Activated CD4-positive, alpha-beta T cell treated with anti-CD3 and anti-CD28 coated beads for 36 hours (primary cell): Measurements from ENCODE around the gene HPRT1. TPM values are rescaled to one million over a fixed set of nuclear protein-coding genes. Genes with fewer than 3 reads are reported as not detected.

Source experiments
- ATAC-seq: fragments of 200-7000 bp; cut with Tn5 transposase; one replicate; pipeline ENCODE4 v1.10.0; 2021; ENCODE audit warnings: mild to moderate bottlenecking, moderate library complexity
- CTCF ChIA-PET: fragments of 350-600 bp; sonication (Branson Sonifier 250); formaldehyde crosslinking; loops from one replicate; lab custom pipeline; 2021; ENCODE audit warnings: antibody characterized with exemption; lab: Charles Lee
- POLR2A ChIA-PET: fragments of 350-600 bp; sonication (Branson Sonifier 250); formaldehyde crosslinking; loops from one replicate; lab custom pipeline; 2021; ENCODE audit warnings: antibody characterized with exemption, inconsistent platforms; lab: Charles Lee
- DNase-seq: peaks from one replicate; pipeline ENCODE4 v3.0.0-alpha.2; 2020
- H3K27ac Mint-ChIP-seq: one replicate; pipeline ENCODE4 v1.8.0; 2021; ENCODE audit warnings: mixed read lengths
- H3K27me3 Mint-ChIP-seq: one replicate; pipeline ENCODE4 v1.8.0; 2021; ENCODE audit warnings: mixed read lengths
- H3K36me3 Mint-ChIP-seq: one replicate; pipeline ENCODE4 v1.8.0; 2021; ENCODE audit warnings: low read depth, mixed read lengths
- H3K4me1 Mint-ChIP-seq: one replicate; pipeline ENCODE4 v1.8.0; 2021; ENCODE audit warnings: mixed read lengths
- H3K4me3 Mint-ChIP-seq: one replicate; pipeline ENCODE4 v1.8.0; 2021; ENCODE audit warnings: mild to moderate bottlenecking, moderate library complexity, mixed read lengths
- H3K9me3 Mint-ChIP-seq: one replicate; pipeline ENCODE4 v1.8.0; 2021; ENCODE audit warnings: low read depth, mixed read lengths
- intact Hi-C, 2 experiments: fragments of 100-400 bp; cut with DNase I in 1 of 2; cut with micrococcal nuclease in 1 of 2; formaldehyde crosslinking; loops; one replicate each; pipeline versions ENCODE4 v1.14.2 to v1.15.1; 2022 to 2024; cut with DNase I, micrococcal nuclease
- total RNA-seq, 2 experiments: library from RNA; stranded (reverse); gene quantifications; one replicate each; pipeline ENCODE4 v1.2.3, GENCODE V29; 2021

The HPRT1 gene
- total RNA-seq, 2 experiments from 2014 or later: 78.0 to 126 TPM

GRCh38 chrX:134476284-134476683 is 16.3 kb downstream of the HPRT1 start:
- H3K4me3 Mint-ChIP-seq: no peak overlapping the region
- intact Hi-C loops: no loop called here
- no peaks in the 10 kb centered on the region for H3K27me3 Mint-ChIP-seq
- ATAC-seq (no peak), DNase-seq (no peak)
- POLR2A ChIA-PET: no interaction called here
- H3K9me3 Mint-ChIP-seq: no peaks in the 10 kb centered on the region
- peaks cover 14% of the 10 kb centered on the region for H3K36me3 Mint-ChIP-seq
- no peaks in the 10 kb centered on the region for H3K4me1 Mint-ChIP-seq
- no peak overlapping the region for H3K27ac Mint-ChIP-seq
- CTCF ChIA-PET: no interaction called here

GRCh38 chrX:134478374-134478773 is 18.4 kb downstream of the HPRT1 start:
- intact Hi-C loops: no loop called here
- Mint-ChIP-seq H3K36me3 (peaks cover 15% of the 10 kb centered on the region), H3K27ac (no peak overlapping the region), H3K27me3 (no peaks in the 10 kb centered on the region), H3K4me3 (no peak overlapping the region), H3K4me1 (no peaks in the 10 kb centered on the region), H3K9me3 (no peaks in the 10 kb centered on the region)
- ChIA-PET CTCF (no interaction called here), POLR2A (no interaction called here)
- DNase-seq (no peak), ATAC-seq (no peak)

DNA sequence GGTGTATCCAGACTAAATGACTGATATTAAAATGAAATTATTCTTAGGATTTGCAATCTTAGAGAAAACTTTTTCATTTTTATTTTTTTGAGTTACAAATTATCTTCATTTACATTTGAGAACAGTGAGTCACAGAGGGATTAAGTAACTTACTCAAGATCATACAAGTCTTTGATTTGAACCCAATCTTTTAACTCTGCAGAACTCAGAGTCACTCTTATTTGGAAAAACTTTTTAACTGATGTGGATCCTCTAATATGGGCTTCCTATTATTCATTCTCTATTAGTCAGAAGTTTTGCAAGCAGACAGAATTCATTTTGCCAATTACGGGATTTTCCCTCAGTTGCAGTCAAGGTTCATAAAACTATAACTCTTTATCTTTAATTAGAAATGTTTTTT is 20.1 kb downstream of the HPRT1 start:
- no peak overlapping the region for H3K27ac Mint-ChIP-seq
- H3K9me3 Mint-ChIP-seq: no peaks in the 10 kb centered on the region
- peaks cover 18% of the 10 kb centered on the region for H3K36me3 Mint-ChIP-seq
- ChIA-PET CTCF (no interaction called here), POLR2A (no interaction called here)
- no peak for ATAC-seq
- H3K4me3 Mint-ChIP-seq: no peak overlapping the region
- no peak for DNase-seq
- no peaks in the 10 kb centered on the region for H3K27me3 Mint-ChIP-seq
- no peaks in the 10 kb centered on the region for H3K4me1 Mint-ChIP-seq
- intact Hi-C loops: loop anchor here (5.0 kb wide), 4 partner anchors 282 to 522 kb away; no protein-coding TSS in a partner anchor

GRCh38 chrX:134481339-134481738 is 21.4 kb downstream of the HPRT1 start:
- H3K4me1 Mint-ChIP-seq: no peaks in the 10 kb centered on the region
- ATAC-seq: no peak
- H3K36me3 Mint-ChIP-seq: peaks cover 17% of the 10 kb centered on the region
- no peaks in the 10 kb centered on the region for H3K27me3 Mint-ChIP-seq
- ChIA-PET POLR2A (no interaction called here), CTCF (interaction anchor here (0.6 kb wide), 1 partner anchor 314 kb away, joined by 3 read pairs; no protein-coding TSS in a partner anchor)
- H3K9me3 Mint-ChIP-seq: no peaks in the 10 kb centered on the region
- no peak overlapping the region for H3K27ac Mint-ChIP-seq
- H3K4me3 Mint-ChIP-seq: no peak overlapping the region
- intact Hi-C loops: loop anchor here (5.0 kb wide), 4 partner anchors 281 to 521 kb away; no protein-coding TSS in a partner anchor
- DNase-seq: no peak

- DNase-seq (no peak), ATAC-seq (no peak)
- no peaks in the 10 kb centered on the region for H3K9me3 Mint-ChIP-seq
- CTCF ChIA-PET: interaction anchor here (0.7 kb wide), 1 partner anchor 45 kb away, joined by 3 read pairs; no protein-coding TSS in a partner anchor
- POLR2A ChIA-PET: no interaction called here
- intact Hi-C loops: loop anchor here (5.0 kb wide), 4 partner anchors 280 to 520 kb away; no protein-coding TSS in a partner anchor
- no peak overlapping the region for H3K27ac Mint-ChIP-seq
- H3K4me1 Mint-ChIP-seq: no peaks in the 10 kb centered on the region
- H3K27me3 Mint-ChIP-seq: no peaks in the 10 kb centered on the region
- no peak overlapping the region for H3K4me3 Mint-ChIP-seq
- peaks cover 21% of the 10 kb centered on the region for H3K36me3 Mint-ChIP-seq
Observed at GRCh38 chrX:134482371-134482770, 22.4 kb downstream of the HPRT1 start.

GRCh38 chrX:134484039-134484438 is 24.1 kb downstream of the HPRT1 start:
- ChIA-PET CTCF (interaction anchor here (0.7 to 1.9 kb wide), 8 partner anchors 9 to 280 kb away, joined by 3 to 16 read pairs (median 4); no protein-coding TSS in a partner anchor), POLR2A (no interaction called here)
- Mint-ChIP-seq H3K9me3 (no peaks in the 10 kb centered on the region), H3K4me1 (no peaks in the 10 kb centered on the region), H3K27ac (no peak overlapping the region), H3K27me3 (no peaks in the 10 kb centered on the region), H3K36me3 (peaks cover 15% of the 10 kb centered on the region), H3K4me3 (no peak overlapping the region)
- no peak for ATAC-seq
- intact Hi-C loops: loop anchor here (5.0 kb wide), 4 partner anchors 278 to 518 kb away; no protein-coding TSS in a partner anchor
- no peak for DNase-seq

- H3K27me3 Mint-ChIP-seq: no peaks in the 10 kb centered on the region
- no peak overlapping the region for H3K27ac Mint-ChIP-seq
- peaks cover 31% of the 10 kb centered on the region for H3K36me3 Mint-ChIP-seq
- ATAC-seq (no peak), DNase-seq (no peak)
- intact Hi-C loops: no loop called here
- no peaks in the 10 kb centered on the region for H3K4me1 Mint-ChIP-seq
- ChIA-PET CTCF (interaction anchor here (2.7 kb wide), 1 partner anchor 18 kb away, joined by 9 read pairs; no protein-coding TSS in a partner anchor), POLR2A (interaction anchor here (0.5 kb wide), 1 partner anchor 78 kb away, joined by 11 read pairs; no protein-coding TSS in a partner anchor)
- no peaks in the 10 kb centered on the region for H3K9me3 Mint-ChIP-seq
- no peak overlapping the region for H3K4me3 Mint-ChIP-seq
Observed at GRCh38 chrX:134501941-134502340, 42.0 kb downstream of the HPRT1 start.

GRCh38 chrX:134502686-134503085 is 42.7 kb downstream of the HPRT1 start:
- DNase-seq (no peak), ATAC-seq (no peak)
- no peak overlapping the region for H3K27ac Mint-ChIP-seq
- H3K36me3 Mint-ChIP-seq: peaks cover 31% of the 10 kb centered on the region
- no peaks in the 10 kb centered on the region for H3K9me3 Mint-ChIP-seq
- ChIA-PET POLR2A (no interaction called here), CTCF (interaction anchor here (0.6 to 2.7 kb wide), 2 partner anchors 10 to 19 kb away, joined by 3 to 9 read pairs; no protein-coding TSS in a partner anchor)
- H3K4me1 Mint-ChIP-seq: no peaks in the 10 kb centered on the region
- no peaks in the 10 kb centered on the region for H3K27me3 Mint-ChIP-seq
- intact Hi-C loops: no loop called here
- no peak overlapping the region for H3K4me3 Mint-ChIP-seq

DNA sequence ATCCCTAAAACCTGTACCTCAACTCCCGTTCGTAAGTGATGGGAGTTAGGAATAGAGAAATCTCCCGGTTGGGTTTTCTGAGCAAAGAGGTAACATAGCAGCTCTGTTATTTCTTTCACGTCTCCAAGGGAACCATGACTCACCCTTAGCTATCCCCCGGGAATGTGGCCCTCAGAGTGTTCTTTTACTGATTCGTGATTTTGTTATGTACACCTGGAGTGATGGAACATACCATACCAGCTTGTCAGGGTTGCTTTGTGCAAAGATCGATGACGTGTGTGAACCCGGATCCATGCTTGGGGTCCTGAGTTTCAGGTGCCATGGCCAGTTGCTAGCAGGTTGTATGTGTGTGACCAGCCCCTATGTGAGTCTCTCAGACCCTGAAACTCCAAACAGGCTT is 52.6 kb downstream of the HPRT1 start:
- DNase-seq (no peak), ATAC-seq (no peak)
- POLR2A ChIA-PET: no interaction called here
- CTCF ChIA-PET: no interaction called here
- H3K4me3 Mint-ChIP-seq: no peak overlapping the region
- no peaks in the 10 kb centered on the region for H3K9me3 Mint-ChIP-seq
- intact Hi-C loops: no loop called here
- peaks cover 14% of the 10 kb centered on the region for H3K36me3 Mint-ChIP-seq
- H3K27ac Mint-ChIP-seq: no peak overlapping the region
- H3K4me1 Mint-ChIP-seq: no peaks in the 10 kb centered on the region
- no peaks in the 10 kb centered on the region for H3K27me3 Mint-ChIP-seq

- CTCF ChIA-PET: no interaction called here
- intact Hi-C loops: no loop called here
- no peaks in the 10 kb centered on the region for H3K9me3 Mint-ChIP-seq
- peaks cover 15% of the 10 kb centered on the region for H3K36me3 Mint-ChIP-seq
- no peaks in the 10 kb centered on the region for H3K27me3 Mint-ChIP-seq
- H3K4me1 Mint-ChIP-seq: no peaks in the 10 kb centered on the region
- POLR2A ChIA-PET: no interaction called here
- H3K4me3 Mint-ChIP-seq: no peak overlapping the region
- DNase-seq: no peak
- H3K27ac Mint-ChIP-seq: no peak overlapping the region
- ATAC-seq: no peak
Observed at GRCh38 chrX:134513091-134513490, 53.1 kb downstream of the HPRT1 start.

- intact Hi-C loops: no loop called here
- ATAC-seq (no peak), DNase-seq (no peak)
- H3K4me3 Mint-ChIP-seq: no peak overlapping the region
- H3K36me3 Mint-ChIP-seq: peaks cover 3% of the 10 kb centered on the region
- CTCF ChIA-PET: interaction anchor here (0.8 to 1.3 kb wide), 4 partner anchors 15 to 262 kb away, joined by 3 to 5 read pairs (median 4); no protein-coding TSS in a partner anchor
- H3K4me1 Mint-ChIP-seq: peaks cover 4% of the 10 kb centered on the region
- H3K9me3 Mint-ChIP-seq: no peaks in the 10 kb centered on the region
- H3K27ac Mint-ChIP-seq: no peak overlapping the region
- H3K27me3 Mint-ChIP-seq: no peaks in the 10 kb centered on the region
- POLR2A ChIA-PET: interaction anchor here (0.6 kb wide), 1 partner anchor 537 kb away, joined by 3 read pairs; no protein-coding TSS in a partner anchor
Observed at GRCh38 chrX:134520860-134521390, 61.0 kb downstream of the HPRT1 start.

DNA sequence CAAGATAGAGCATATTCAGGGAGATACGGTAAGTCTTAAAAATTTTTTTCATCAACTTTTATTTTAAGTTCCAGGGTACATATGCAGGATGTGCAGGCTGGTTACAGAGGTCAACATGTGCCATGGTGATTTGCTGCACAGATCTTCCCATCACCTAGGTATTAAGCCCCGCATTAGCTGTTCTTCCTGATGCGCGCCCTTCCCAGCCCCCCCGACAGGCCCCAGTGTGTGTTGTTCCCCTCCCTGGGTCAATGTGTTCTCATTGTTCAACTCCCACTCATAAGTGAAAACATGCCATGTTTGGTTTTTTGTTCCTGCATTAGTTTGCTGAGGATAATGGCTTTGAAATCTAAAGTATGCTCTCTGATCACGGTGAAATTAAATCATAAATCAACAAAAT is 64.2 kb downstream of the HPRT1 start:
- Mint-ChIP-seq H3K4me3 (no peak overlapping the region), H3K4me1 (peaks cover 4% of the 10 kb centered on the region), H3K36me3 (peaks cover 1% of the 10 kb centered on the region), H3K27ac (no peak overlapping the region), H3K27me3 (no peaks in the 10 kb centered on the region), H3K9me3 (no peaks in the 10 kb centered on the region)
- no peak for ATAC-seq
- DNase-seq: no peak
- CTCF ChIA-PET: no interaction called here
- POLR2A ChIA-PET: no interaction called here
- intact Hi-C loops: no loop called here
